Right lobe of liver (tissue), 6 donors: ENCODE results near the gene LRRC8E. TPM values are rescaled to one million over a fixed set of nuclear protein-coding genes. Genes with fewer than 3 reads are reported as not detected.

Source experiments
- ATAC-seq, 4 donors: fragments of 200-7000 bp; cut with Tn5 transposase; one replicate each; pipeline ENCODE4 v1.9.1; 2020; ENCODE audit warnings: mild to moderate bottlenecking in 4 of 4, moderate library complexity in 4 of 4
- DNase-seq, 3 donors: peaks; one replicate each; pipeline ENCODE4 v3.0.0-alpha.2; 2020
- H3K27ac ChIP-seq, 3 donors: fragments of 200-600 bp; one replicate each; pipeline ENCODE4 v1.8.0; 2022
- H3K27me3 ChIP-seq, 2 donors: fragments of 200-600 bp; one replicate each; pipeline ENCODE4 v1.8.0; 2022
- H3K36me3 ChIP-seq, 4 donors: fragments of 200-600 bp; sonication (generic) in 1 of 4; one replicate each; pipeline versions ENCODE4 v1.5.1 to v1.8.0; 2017 to 2022; ENCODE audit warnings: control low read depth in 1 of 4
- H3K4me1 ChIP-seq, 4 donors: fragments of 200-600 bp; sonication (generic) in 1 of 4; one replicate each; pipeline versions ENCODE4 v1.5.1 to v1.8.0; 2017 to 2022; ENCODE audit warnings: control low read depth in 1 of 4
- H3K4me3 ChIP-seq, 3 donors: fragments of 200-600 bp; one replicate each; pipeline ENCODE4 v1.8.0; 2022
- H3K9me3 ChIP-seq, 4 donors: fragments of 200-600 bp; sonication (generic) in 1 of 4; one replicate each; pipeline versions ENCODE4 v1.5.1 to v1.8.0; 2017 to 2022; ENCODE audit warnings: control low read depth in 1 of 4
- POLR2A ChIP-seq: fragments of 450-650 bp; IDR thresholded peaks from one replicate; pipeline ENCODE4 v1.6.1; 2017; ENCODE audit warnings: antibody characterized with exemption, mild to moderate bottlenecking
- WGBS: methylation state at CpG from one replicate; pipeline ENCODE4 v1.1.6; 2018; ENCODE audit warnings: low coverage, low lambda C conversion rate; ENCODE audit not compliant: insufficient coverage; ENCODE audit errors: missing lambda C conversion rate; 5-methylcytosine and 5-hydroxymethylcytosine counted together
- intact Hi-C, 2 donors: fragments of 100-400 bp; cut with DNase I; formaldehyde crosslinking; loops; one replicate each; pipeline versions ENCODE4 v1.11.2 to v1.14.1; 2022
- total RNA-seq, 6 experiments: library from RNA; depleted of rRNA in 2 of 6; stranded (reverse); fragments of >200 nt in 2 of 6; fragmentation: NEBNext Ultra II Directional in 3 of 6; extraction: Animal tissue kit (Norgen Biotek cat#: 25700) in 3 of 6; gene quantifications; one replicate each; pipeline versions ENCODE4 v1.1.0 to v1.2.4, GENCODE V29; 2016 to 2023
- TF ChIP-seq, protein P1 (sequence below), 4 donors: fragments of 200-600 bp in 3 of 4; fragments of 450-650 bp in 1 of 4; IDR thresholded peaks; one replicate each; pipeline versions ENCODE4 v1.5.1 to v1.8.0; 2016 to 2022; ENCODE audit warnings: antibody characterized with exemption in 4 of 4, mild to moderate bottlenecking in 2 of 4
- donor health status: DM: no; HTN: yes; CAD: no.
- donor health status: DM: no; HTN: no; CAD: no.
- donor health status: DM: no; HTN: no; CAD: no.
- donor health status: DM: no; HTN: yes; CAD: no.
- donor health status: DM: no; HTN: yes; CAD: no.

The LRRC8E gene
- total RNA-seq, 6 experiments from 2014 or later: 1.5 to 9.6 (median 3.5) TPM

DNA sequence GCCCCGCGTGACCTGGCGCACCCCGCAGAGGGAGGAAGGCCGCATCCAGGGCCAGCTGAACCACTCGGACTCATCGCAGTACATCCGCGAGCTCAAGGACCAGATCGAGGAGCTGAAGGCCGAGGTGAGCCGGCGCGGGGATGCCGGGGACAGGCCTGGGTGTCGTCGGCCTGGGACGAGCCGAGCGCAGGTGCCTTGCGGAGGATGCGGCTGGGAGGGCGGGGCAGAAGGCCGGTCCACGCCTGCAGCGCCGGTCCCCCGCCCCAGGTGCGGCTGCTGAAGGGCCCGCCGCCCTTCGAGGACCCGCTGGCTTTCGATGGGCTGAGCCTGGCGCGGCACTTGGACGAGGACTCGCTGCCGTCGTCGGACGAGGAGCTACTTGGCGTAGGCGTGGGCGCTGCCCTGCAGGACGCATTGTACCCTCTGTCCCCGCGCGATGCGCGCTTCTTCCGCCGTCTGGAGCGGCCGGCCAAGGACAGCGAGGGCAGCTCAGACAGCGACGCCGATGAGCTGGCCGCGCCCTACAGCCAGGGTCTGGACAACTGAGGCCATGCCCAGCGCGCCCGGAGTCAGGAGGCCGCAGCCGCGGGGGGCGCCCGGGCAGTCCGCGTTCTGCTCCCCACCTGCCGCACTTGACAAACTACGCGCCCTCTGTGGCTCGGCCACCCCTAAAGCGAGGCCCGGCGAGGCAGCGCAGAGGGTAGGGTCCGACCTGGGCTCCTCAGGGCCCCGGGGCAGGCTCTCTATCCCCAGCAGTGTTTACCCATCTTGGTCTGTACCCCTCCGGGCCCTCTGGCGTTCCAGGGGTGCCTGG is 24.9 kb upstream of the LRRC8E start:
- no peak for TF ChIP-seq POLR2A
- TF ChIP-seq, protein P1, sequence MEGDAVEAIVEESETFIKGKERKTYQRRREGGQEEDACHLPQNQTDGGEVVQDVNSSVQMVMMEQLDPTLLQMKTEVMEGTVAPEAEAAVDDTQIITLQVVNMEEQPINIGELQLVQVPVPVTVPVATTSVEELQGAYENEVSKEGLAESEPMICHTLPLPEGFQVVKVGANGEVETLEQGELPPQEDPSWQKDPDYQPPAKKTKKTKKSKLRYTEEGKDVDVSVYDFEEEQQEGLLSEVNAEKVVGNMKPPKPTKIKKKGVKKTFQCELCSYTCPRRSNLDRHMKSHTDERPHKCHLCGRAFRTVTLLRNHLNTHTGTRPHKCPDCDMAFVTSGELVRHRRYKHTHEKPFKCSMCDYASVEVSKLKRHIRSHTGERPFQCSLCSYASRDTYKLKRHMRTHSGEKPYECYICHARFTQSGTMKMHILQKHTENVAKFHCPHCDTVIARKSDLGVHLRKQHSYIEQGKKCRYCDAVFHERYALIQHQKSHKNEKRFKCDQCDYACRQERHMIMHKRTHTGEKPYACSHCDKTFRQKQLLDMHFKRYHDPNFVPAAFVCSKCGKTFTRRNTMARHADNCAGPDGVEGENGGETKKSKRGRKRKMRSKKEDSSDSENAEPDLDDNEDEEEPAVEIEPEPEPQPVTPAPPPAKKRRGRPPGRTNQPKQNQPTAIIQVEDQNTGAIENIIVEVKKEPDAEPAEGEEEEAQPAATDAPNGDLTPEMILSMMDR (IDR thresholded peaks at IDR 0.05): no peak
- intact Hi-C loops: no loop called here
- ATAC-seq (no peak), DNase-seq (peak in 1 of 3 donors; percentile 59)
- Histone ChIP-seq H3K9me3 (no peaks in the 10 kb centered on the region), H3K4me1 (peaks cover 0 to 6% (median 0%) of the 10 kb centered on the region in 4 donors), H3K4me3 (no peak overlapping the region), H3K36me3 (no peaks in the 10 kb centered on the region), H3K27me3 (no peaks in the 10 kb centered on the region), H3K27ac (no peak overlapping the region)
- WGBS: 84% methylated on average over 22 of the region's 83 CpGs

DNA sequence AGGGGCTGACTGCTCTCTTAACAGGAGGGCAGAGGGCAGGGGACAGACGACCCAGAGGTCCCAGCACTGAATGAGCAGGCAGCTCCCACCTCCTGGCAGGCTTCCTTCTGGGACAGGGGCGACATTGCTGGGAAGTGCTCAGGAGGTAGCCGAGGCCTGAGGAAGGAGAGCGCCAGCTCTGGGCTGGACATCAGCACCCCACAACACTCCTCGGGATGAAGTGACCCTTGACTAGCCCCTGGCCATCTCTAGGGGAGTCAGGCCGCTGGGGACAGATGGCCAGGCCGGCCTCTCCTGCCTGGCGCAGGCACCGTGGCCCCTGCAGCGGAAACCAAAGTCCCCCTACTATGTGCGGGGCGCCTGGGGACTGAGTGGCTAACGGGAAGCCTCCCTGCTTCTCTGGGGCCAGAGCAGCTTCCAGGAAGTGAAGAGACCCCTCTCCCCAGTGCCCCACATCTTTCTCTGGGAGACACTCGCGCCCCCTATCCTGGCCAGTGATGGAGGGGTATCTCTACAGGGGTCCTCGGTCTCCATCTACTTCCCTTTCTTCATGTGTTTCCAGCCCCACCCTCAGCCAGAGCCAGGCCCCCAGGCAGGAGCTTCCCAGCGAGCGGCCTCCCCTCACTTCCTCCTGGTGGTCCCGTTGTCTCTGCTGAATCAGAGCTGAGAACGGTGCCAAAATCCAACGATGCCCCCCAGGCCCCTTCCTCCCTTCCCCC is 24.2 kb upstream of the LRRC8E start:
- intact Hi-C loops: no loop called here
- no peak overlapping the region for H3K4me3 ChIP-seq
- TF ChIP-seq POLR2A: no peak
- TF ChIP-seq, protein P1 (IDR thresholded peaks at IDR 0.05): no peak
- ATAC-seq (no peak), DNase-seq (no peak)
- H3K9me3 ChIP-seq: no peaks in the 10 kb centered on the region
- H3K4me1 ChIP-seq: peaks cover 0 to 6% (median 0%) of the 10 kb centered on the region in 4 donors
- 78% methylated on average over 6 of the region's 21 CpGs for WGBS
- H3K27me3 ChIP-seq: no peaks in the 10 kb centered on the region
- no peaks in the 10 kb centered on the region for H3K36me3 ChIP-seq
- no peak overlapping the region for H3K27ac ChIP-seq

DNA sequence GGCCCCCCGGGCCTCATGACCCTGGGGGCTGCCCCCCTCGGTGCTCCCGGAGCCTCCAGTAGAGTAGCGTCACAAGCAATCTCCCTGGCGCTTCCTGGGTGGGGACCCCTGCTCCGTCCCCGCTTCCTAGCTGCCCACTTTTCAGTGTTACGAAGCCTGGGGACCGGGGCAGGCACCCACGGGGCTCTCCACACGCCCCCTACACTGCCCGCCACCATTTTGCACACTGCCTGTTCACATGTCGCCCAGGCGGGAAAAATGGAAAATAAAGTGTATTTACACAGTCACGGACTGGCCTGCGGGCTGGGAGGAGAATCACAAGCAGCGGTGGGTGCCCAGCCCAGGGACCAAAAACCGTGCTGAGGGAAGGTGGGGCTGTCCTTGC is 23.6 kb upstream of the LRRC8E start:
- H3K27ac ChIP-seq: no peak overlapping the region
- no peaks in the 10 kb centered on the region for H3K36me3 ChIP-seq
- peaks cover 0 to 11% (median 0%) of the 10 kb centered on the region in 4 donors for H3K4me1 ChIP-seq
- H3K9me3 ChIP-seq: no peaks in the 10 kb centered on the region
- ATAC-seq (no peak), DNase-seq (no peak)
- H3K4me3 ChIP-seq: no peak overlapping the region
- no peak for TF ChIP-seq POLR2A
- TF ChIP-seq, protein P1 (IDR thresholded peaks at IDR 0.05): no peak
- intact Hi-C loops: no loop called here
- 63% methylated on average over 12 of the region's 18 CpGs for WGBS
- H3K27me3 ChIP-seq: no peaks in the 10 kb centered on the region

DNA sequence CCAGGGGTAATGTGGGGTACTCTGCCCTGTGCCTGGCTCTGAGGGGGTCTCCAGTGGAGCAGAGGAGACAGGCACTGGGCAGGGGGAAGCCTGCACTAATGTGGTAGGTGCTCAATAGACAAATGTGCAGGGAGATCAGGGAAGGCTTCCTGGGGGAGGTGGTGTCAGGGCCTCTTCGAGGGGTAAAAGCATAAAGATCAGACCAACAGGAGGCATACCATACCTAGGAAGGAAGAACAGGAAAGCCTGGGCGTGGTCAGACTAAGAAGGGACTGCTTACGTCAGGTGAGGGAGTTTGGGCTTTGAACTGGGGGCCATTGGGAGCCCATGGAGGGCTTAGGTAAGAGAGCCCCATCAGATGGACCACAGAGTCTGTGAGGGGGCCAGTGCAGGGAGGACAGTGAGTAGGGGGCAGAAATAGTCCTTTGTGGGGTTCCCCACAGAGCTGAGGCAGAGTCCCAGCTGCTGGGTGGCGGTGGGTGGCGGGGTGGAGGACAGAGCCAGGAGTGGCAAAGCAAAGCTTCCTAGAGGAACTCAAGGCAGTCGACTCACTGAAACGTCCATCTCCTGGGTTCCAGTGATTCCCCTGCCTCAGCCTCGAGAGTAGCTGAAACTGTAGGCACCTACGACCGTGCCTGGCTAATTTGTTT is 22.9 kb upstream of the LRRC8E start:
- no peak for TF ChIP-seq POLR2A
- TF ChIP-seq, protein P1 (IDR thresholded peaks at IDR 0.05): no peak
- Histone ChIP-seq H3K9me3 (no peaks in the 10 kb centered on the region), H3K27ac (no peak overlapping the region), H3K27me3 (no peaks in the 10 kb centered on the region), H3K4me1 (peaks cover 0 to 12% (median 0%) of the 10 kb centered on the region in 4 donors), H3K36me3 (no peaks in the 10 kb centered on the region), H3K4me3 (no peak overlapping the region)
- DNase-seq (no peak), ATAC-seq (no peak)
- WGBS: 53% methylated on average over 5 of the region's 10 CpGs
- intact Hi-C loops: no loop called here
